Smooth muscle cell of the brain vasculature (primary cell): ENCODE data around the gene PROM1.

Experiments used
- DNase-seq: peaks from one replicate; pipeline ENCODE4 v3.0.0-alpha.2; 2012; ENCODE audit warnings: low read depth, low spot score

The PROM1 gene

GRCh38 chr4:15988222-15988621, 95.6 kb downstream of the PROM1 start:
- DNase-seq: no peak

- DNase-seq: no peak
Observed at GRCh38 chr4:15986907-15987306, 96.9 kb downstream of the PROM1 start.

GRCh38 chr4:15983610-15984009, 100.2 kb downstream of the PROM1 start:
- DNase-seq: no peak

GRCh38 chr4:15982842-15983524, 100.8 kb downstream of the PROM1 start:
- no peak for DNase-seq

GRCh38 chr4:15976456-15977447, 107.1 kb downstream of the PROM1 start:
- no peak for DNase-seq

GRCh38 chr4:15971068-15971801, 112.6 kb downstream of the PROM1 start:
- no peak for DNase-seq

- no peak for DNase-seq
Observed at GRCh38 chr4:15968551-15969300, 115.1 kb downstream of the PROM1 start.

- DNase-seq: no peak
Observed at GRCh38 chr4:15965325-15965724, 118.5 kb downstream of the PROM1 start.

GRCh38 chr4:15964159-15964558, 119.7 kb downstream of the PROM1 start:
- no peak for DNase-seq

GRCh38 chr4:15963576-15963975, 120.2 kb downstream of the PROM1 start:
- no peak for DNase-seq

- DNase-seq: peak; percentile 12
Observed at GRCh38 chr4:15963001-15963451, 120.8 kb downstream of the PROM1 start, which contains the start of gene FGFBP2. Gene FGFBP2 (minus strand): TSS chr4:15963175. CDS start chr4:15963129, 46 bp downstream.

- DNase-seq: no peak
Observed at GRCh38 chr4:15961781-15962510, 121.9 kb downstream of the PROM1 start.

GRCh38 chr4:15958562-15958961, 125.3 kb downstream of the PROM1 start:
- DNase-seq: no peak

- DNase-seq: peak; percentile 36
Observed at GRCh38 chr4:15956179-15956850, 127.5 kb downstream of the PROM1 start.

- DNase-seq: no peak
Observed at GRCh38 chr4:15955670-15956069, 128.2 kb downstream of the PROM1 start.

GRCh38 chr4:15953625-15954024, 130.2 kb downstream of the PROM1 start:
- DNase-seq: no peak

GRCh38 chr4:15951781-15952180, 132.0 kb downstream of the PROM1 start:
- no peak for DNase-seq

- no peak for DNase-seq
Observed at GRCh38 chr4:15948826-15949225, 135.0 kb downstream of the PROM1 start.

GRCh38 chr4:15947684-15948083, 136.1 kb downstream of the PROM1 start:
- no peak for DNase-seq

GRCh38 chr4:15945516-15945915, 138.3 kb downstream of the PROM1 start:
- DNase-seq: no peak
